ENCODE results near the gene BAK1. TPM values are rescaled to one million over a fixed set of nuclear protein-coding genes. Genes with fewer than 3 reads are reported as not detected.

Gene BAK1
- total and polyA plus RNA-seq, 2 of the 13 experiments (the other 11 are each of a cell fraction or from before 2014, with no cell fraction given): 15.0 to 23.8 TPM

- TF ChIP-seq ZNF318 (CRISPR knock-in tag; IDR thresholded peaks at IDR 0.05) (no peak), KDM1A (CRISPR knock-in tag; IDR thresholded peaks at IDR 0.05) (peak; percentile 81)
These were observed 11.5 kb upstream of the BAK1 start (continued) for GRCh38 chr6:33591424-33592032.

All from HepG2 (cell line).